SK-N-SH (cell line): ENCODE results near the gene SMIM14. TPM values are rescaled to one million over a fixed set of nuclear protein-coding genes. Genes with fewer than 3 reads are reported as not detected.

Source experiments
- CTCF ChIA-PET: fragments of 300-600, 350-600 bp; formaldehyde crosslinking; extraction: SDS; loops from one replicate; lab custom pipeline; 2021; lab: Yijun Ruan, JAX
- POLR2A ChIA-PET: fragments of 350-600 bp; sonication (Branson Sonifier 250); formaldehyde crosslinking; extraction: SDS; loops from one replicate; lab custom pipeline; 2020; ENCODE audit warnings: antibody characterized with exemption, inconsistent platforms; lab: Yijun Ruan, JAX
- DNase-seq: peaks from one replicate; pipeline ENCODE4 v3.0.0; 2012
- H2AFZ ChIP-seq: fragments of 200-600 bp; sonication (generic); 2 replicates; pipeline ENCODE4 v1.8.1; 2016; ENCODE audit warnings: antibody characterized with exemption, mild to moderate bottlenecking, low read depth
- H3F3A ChIP-seq: fragments of 200-600 bp; sonication (generic); replicated peaks from 2 replicates; pipeline ENCODE3; 2016; ENCODE audit warnings: antibody characterized with exemption, mild to moderate bottlenecking; ENCODE audit not compliant: insufficient read depth
- H3K27ac ChIP-seq, 2 experiments: fragments of 200-500 bp in 1 of 2; fragments of 200-600 bp in 1 of 2; sonication (Bioruptor generic) in 1 of 2; sonication (generic), shearing (Covaris generic) in 1 of 2; 2 replicates each; pipeline versions ENCODE4 v1.5.1 to v1.6.1; 2014 to 2016; ENCODE audit warnings: low read depth in 2 of 2, inconsistent platforms in 1 of 2, low read length in 1 of 2, mild to moderate bottlenecking in 1 of 2, mixed read lengths in 1 of 2
- H3K27me3 ChIP-seq: fragments of 200-600 bp; sonication (generic), shearing (Covaris generic); 2 replicates; pipeline ENCODE4 v1.6.1; 2016; ENCODE audit warnings: mixed run types; ENCODE audit not compliant: insufficient read depth
- H3K36me3 ChIP-seq, 2 experiments: fragments of 200-500 bp in 1 of 2; fragments of 200-600 bp in 1 of 2; sonication (Bioruptor generic) in 1 of 2; sonication (generic) in 1 of 2; replicated peaks in 1 of 2; 2 replicates each; pipeline versions ENCODE3 to v1.5.1; 2014 to 2016; ENCODE audit warnings: low read length in 1 of 2, mild to moderate bottlenecking in 1 of 2; ENCODE audit not compliant: insufficient read depth in 2 of 2, control insufficient read depth in 1 of 2
- H3K4me1 ChIP-seq, 2 experiments: fragments of 200-500 bp in 1 of 2; fragments of 200-600 bp in 1 of 2; sonication (Bioruptor generic) in 1 of 2; sonication (generic), shearing (Covaris generic) in 1 of 2; 2 replicates each; pipeline versions ENCODE4 v1.5.1 to v1.6.1; 2014 to 2016; ENCODE audit warnings: low read depth in 1 of 2, low read length in 1 of 2, mixed run types in 1 of 2; ENCODE audit not compliant: insufficient read depth in 2 of 2, control insufficient read depth in 1 of 2
- H3K4me2 ChIP-seq: fragments of 200-600 bp; sonication (generic), shearing (Covaris generic); 2 replicates; pipeline ENCODE4 v1.6.1; 2017; ENCODE audit warnings: mixed run types
- H3K4me3 ChIP-seq, 2 experiments: fragments of 200-500 bp in 1 of 2; fragments of 200-600 bp in 1 of 2; sonication (Bioruptor generic) in 1 of 2; sonication (generic), shearing (Covaris generic) in 1 of 2; 2 replicates each; pipeline versions ENCODE4 v1.5.1 to v1.8.1; 2014 to 2016; ENCODE audit warnings: low read depth in 2 of 2, inconsistent platforms in 1 of 2, low read length in 1 of 2, mild to moderate bottlenecking in 1 of 2, mixed read lengths in 1 of 2, moderate library complexity in 1 of 2
- H3K79me2 ChIP-seq: fragments of 200-600 bp; sonication (generic); 2 replicates; pipeline ENCODE4 v1.8.1; 2017; ENCODE audit warnings: mild to moderate bottlenecking; ENCODE audit not compliant: insufficient read depth
- H3K9ac ChIP-seq: fragments of 200-600 bp; sonication (generic); 2 replicates; pipeline ENCODE4 v1.6.1; 2017; ENCODE audit warnings: mixed run types
- H3K9me2 ChIP-seq: fragments of 200-600 bp; sonication (generic); 2 replicates; pipeline ENCODE4 v1.6.1; 2017; ENCODE audit warnings: mixed run types
- H3K9me3 ChIP-seq: fragments of 200-600 bp; sonication (generic); 2 replicates; pipeline ENCODE4 v1.6.1; 2017; ENCODE audit warnings: mixed run types, mild to moderate bottlenecking, moderate library complexity
- H4K20me1 ChIP-seq: fragments of 200-600 bp; sonication (generic); 2 replicates; pipeline ENCODE4 v1.6.1; 2017; ENCODE audit warnings: mild to moderate bottlenecking, mixed run types; ENCODE audit not compliant: insufficient read depth
- FOSL2 ChIP-seq: IDR thresholded peaks from 2 replicates; pipeline ENCODE4 v1.4.0; 2012; ENCODE audit warnings: low read depth, mild to moderate bottlenecking, moderate library complexity, borderline replicate concordance
- FOXM1 ChIP-seq: IDR thresholded peaks from 2 replicates; pipeline ENCODE4 v1.4.0; 2012; ENCODE audit warnings: low read depth, mild to moderate bottlenecking
- GATA2 ChIP-seq: sonication (generic); formaldehyde crosslinking; IDR thresholded peaks from 2 replicates; pipeline ENCODE4 v1.5.0; 2020; ENCODE audit warnings: mild to moderate bottlenecking, missing genetic modification reagents
- MAX ChIP-seq: IDR thresholded peaks from 2 replicates; pipeline ENCODE4 v1.4.0; 2012; ENCODE audit warnings: low read depth
- NFIC ChIP-seq: IDR thresholded peaks from 2 replicates; pipeline ENCODE4 v1.4.0; 2012; ENCODE audit warnings: borderline replicate concordance
- NRF1 ChIP-seq: IDR thresholded peaks from 2 replicates; pipeline ENCODE4 v1.6.1; 2012; ENCODE audit warnings: low read depth, mild to moderate bottlenecking, low read length
- PBX3 ChIP-seq: IDR thresholded peaks from 2 replicates; pipeline ENCODE4; 2012
- POLR2AphosphoS5 ChIP-seq: IDR thresholded peaks from 2 replicates; pipeline ENCODE4 v1.6.1; 2012; ENCODE audit warnings: low read depth, low read length
- RAD21 ChIP-seq: IDR thresholded peaks from 2 replicates; pipeline ENCODE4 v1.6.1; 2012; ENCODE audit warnings: mild to moderate bottlenecking, low read length
- RCOR1 ChIP-seq: fragments of 150-350 bp; IDR thresholded peaks from 2 replicates; pipeline ENCODE4 v1.6.1; 2017; ENCODE audit warnings: antibody characterized with exemption, low read length
- RFX5 ChIP-seq: IDR thresholded peaks from 2 replicates; pipeline ENCODE4 v1.6.1; 2012; ENCODE audit warnings: mild to moderate bottlenecking, improper control_type of control experiment, low read length
- SIN3A ChIP-seq: IDR thresholded peaks from 2 replicates; pipeline ENCODE4 v1.6.1; 2012; ENCODE audit warnings: low read depth, mild to moderate bottlenecking, low read length, moderate library complexity, borderline replicate concordance
- SMC3 ChIP-seq: IDR thresholded peaks from 2 replicates; pipeline ENCODE4 v1.6.1; 2012; ENCODE audit warnings: low read depth, low read length, improper control_type of control experiment
- TAF1 ChIP-seq: IDR thresholded peaks from 2 replicates; pipeline ENCODE4 v1.6.1; 2012; ENCODE audit warnings: low read depth, mild to moderate bottlenecking, low read length, moderate library complexity, borderline replicate concordance
- TCF12 ChIP-seq: IDR thresholded peaks from 2 replicates; pipeline ENCODE4 v1.4.0; 2012
- TEAD4 ChIP-seq: IDR thresholded peaks from 2 replicates; pipeline ENCODE4 v1.4.0; 2012; ENCODE audit warnings: mild to moderate bottlenecking, borderline replicate concordance; ENCODE audit not compliant: insufficient read depth
- WGBS: methylation state at CpG from one replicate; pipeline ENCODE4 v1.1.6; 2017; ENCODE audit warnings: low lambda C conversion rate; 5-methylcytosine and 5-hydroxymethylcytosine counted together
- polyA plus RNA-seq, 3 experiments: library from polyadenylated mRNA; depleted of rRNA; stranded (reverse); fragments of >200 nt; gene quantifications; 2 replicates each; pipeline ENCODE4 v1.2.3, GENCODE V29; 2012
- TF ChIP-seq, protein P1 (sequence below): IDR thresholded peaks from 2 replicates; pipeline ENCODE4 v1.4.0; 2012; ENCODE audit warnings: low read depth, borderline replicate concordance

SMIM14 gene
- polyA plus RNA-seq, 1 of the 3 experiments (the other 2 are of a cell fraction), result 12.6 TPM

- no peak for TF ChIP-seq POLR2AphosphoS5
- no peak for TF ChIP-seq NFIC
- no peak for TF ChIP-seq GATA2 (CRISPR knock-in tag)
Measured at GRCh38 chr4:39642885-39643552, 4.4 kb upstream of the SMIM14 start (continued).

- no peaks in the 10 kb centered on the region for H3K9me3 ChIP-seq
- no peaks in the 10 kb centered on the region for H3K9me2 ChIP-seq
- H3K36me3 ChIP-seq, result peaks cover 0 to 3% of the 10 kb centered on the region in 2 experiments
- H3K79me2 ChIP-seq, result peaks cover 21% of the 10 kb centered on the region
- H3K27ac ChIP-seq, result no peak overlapping the region
- ChIA-PET CTCF (interaction anchor here (1.0 to 5.7 kb wide), 2 partner anchors 57 to 173 kb away, joined by 3 to 30 read pairs; no protein-coding TSS in a partner anchor), POLR2A (interaction anchor here (1.0 kb wide), 1 partner anchor 114 kb away, joined by 3 read pairs; the partner anchor contains the start of gene UGDH)
- no peak overlapping the region for H3K4me3 ChIP-seq
- H3F3A ChIP-seq, result peaks cover 31% of the 10 kb centered on the region
- no peak overlapping the region for H2AFZ ChIP-seq
- no peaks in the 10 kb centered on the region for H4K20me1 ChIP-seq
- no peak overlapping the region for H3K9ac ChIP-seq
- WGBS, result 89% methylated on average over 2 of the region's 2 CpGs
- H3K27me3 ChIP-seq, result no peaks in the 10 kb centered on the region
- TF ChIP-seq FOSL2 (no peak), NFIC (no peak), FOXM1 (no peak), SMC3 (no peak)
- DNase-seq, result no peak
- peaks cover 5 to 6% of the 10 kb centered on the region in 2 experiments; a peak in 3 of 4 replicates for H3K4me1 ChIP-seq
- H3K4me2 ChIP-seq, result no peak overlapping the region
Measured at GRCh38 chr4:39641451-39641850, 2.8 kb upstream of the SMIM14 start.

DNA sequence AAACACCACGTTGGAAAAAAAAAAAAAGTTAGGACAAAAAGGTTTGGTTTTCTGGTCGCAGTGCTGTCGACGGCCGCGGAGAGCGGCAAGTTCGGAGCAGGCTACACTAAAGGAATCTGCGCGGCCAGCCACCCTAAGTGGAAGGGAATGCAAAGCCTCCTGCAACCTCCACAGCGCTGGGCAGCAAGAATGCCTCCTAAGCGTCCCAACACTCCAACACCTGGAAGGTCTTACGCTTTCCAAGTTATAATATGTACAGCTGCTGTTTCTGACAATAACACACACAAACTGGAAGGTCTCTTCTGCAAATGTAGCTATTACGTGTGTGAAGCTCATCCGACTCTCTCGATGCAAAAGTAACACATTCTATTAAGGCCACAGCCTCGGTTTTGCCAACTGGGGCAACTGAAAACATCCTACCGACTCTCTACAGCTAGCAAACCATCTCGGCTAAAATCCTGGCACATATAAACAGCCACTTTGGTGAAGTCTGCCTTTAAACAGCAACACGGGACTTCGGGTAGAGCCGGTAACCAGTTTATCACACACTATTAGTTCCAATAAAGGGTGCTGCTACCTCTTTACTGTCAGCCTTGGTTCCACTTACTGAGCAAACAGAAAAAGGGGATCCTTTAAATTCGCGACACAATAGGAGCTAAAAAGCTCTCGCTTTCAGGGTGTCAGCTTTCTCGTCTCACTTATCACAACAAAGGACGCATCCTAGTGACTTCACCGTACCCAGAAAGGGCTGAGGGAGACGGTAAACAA, 895 bp downstream of the SMIM14 start:
- peak overlapping the region; percentile 74 for H2AFZ ChIP-seq
- no peaks in the 10 kb centered on the region for H3K27me3 ChIP-seq
- H3K4me2 ChIP-seq, result peak overlapping the region; percentile 96
- peaks cover 31% of the 10 kb centered on the region for H3F3A ChIP-seq
- ChIA-PET CTCF (interaction anchor here (1.1 to 5.7 kb wide), 5 partner anchors 12 to 341 kb away, joined by 3 to 30 read pairs (median 5); no protein-coding TSS in a partner anchor), POLR2A (interaction anchor here (0.6 to 3.0 kb wide), 7 partner anchors 7 to 1619 kb away, joined by 3 to 40 read pairs (median 3); partner anchors contain the start of genes LIAS, RPL9, UBE2K and UCHL1)
- peak overlapping the region; percentile 85 for H3K4me3 ChIP-seq
- H3K9ac ChIP-seq, result peak overlapping the region; percentile 97
- under 1% methylated on average over 28 of the region's 29 CpGs for WGBS
- H4K20me1 ChIP-seq, result no peaks in the 10 kb centered on the region
- peaks cover 54% of the 10 kb centered on the region for H3K79me2 ChIP-seq
- no peaks in the 10 kb centered on the region for H3K9me2 ChIP-seq
- H3K27ac ChIP-seq, result peak overlapping the region; percentile 91 to 99
- no peaks in the 10 kb centered on the region for H3K9me3 ChIP-seq
- peaks cover 5 to 6% of the 10 kb centered on the region in 2 experiments; a peak in 3 of 4 replicates for H3K4me1 ChIP-seq
- TF ChIP-seq TEAD4, result 0 out of 2 replicates have a peak, but pooled peaks have one; percentile 13
- 0 out of 2 replicates have a peak, but pooled peaks have one; percentile 40 for TF ChIP-seq RCOR1
- no peak for TF ChIP-seq RAD21
- TF ChIP-seq TAF1, result 0 out of 2 replicates have a peak, but pooled peaks have one; percentile 35
- TF ChIP-seq, protein P1, sequence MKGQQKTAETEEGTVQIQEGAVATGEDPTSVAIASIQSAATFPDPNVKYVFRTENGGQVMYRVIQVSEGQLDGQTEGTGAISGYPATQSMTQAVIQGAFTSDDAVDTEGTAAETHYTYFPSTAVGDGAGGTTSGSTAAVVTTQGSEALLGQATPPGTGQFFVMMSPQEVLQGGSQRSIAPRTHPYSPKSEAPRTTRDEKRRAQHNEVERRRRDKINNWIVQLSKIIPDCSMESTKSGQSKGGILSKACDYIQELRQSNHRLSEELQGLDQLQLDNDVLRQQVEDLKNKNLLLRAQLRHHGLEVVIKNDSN, result no peak
- TF ChIP-seq SMC3, result 0 out of 2 replicates have a peak, but pooled peaks have one; percentile 2
- TF ChIP-seq MAX, result no peak
- TF ChIP-seq RFX5, result no peak
- 0 out of 2 replicates have a peak, but pooled peaks have one; percentile 8 for TF ChIP-seq NRF1
- no peak for TF ChIP-seq PBX3
- no peak for TF ChIP-seq TCF12
- TF ChIP-seq FOXM1, result no peak
- peak; percentile 29; the same call in 1 of the 2 replicates for TF ChIP-seq SIN3A
- DNase-seq, result peak; percentile 54
- no peaks in the 10 kb centered on the region for H3K36me3 ChIP-seq
